NOMO-1 (cell line): Measurements from ENCODE around the gene UTS2B.
"Not testable (repeated sequence)": the region's sequence is repeated elsewhere in the genome, so short reads cannot be mapped to it uniquely, and the experiment has no call there.

Experiments
- DNase-seq, 2 experiments: peaks; one replicate each; lab custom pipeline; 2025; ENCODE audit not compliant: unreplicated experiment in 2 of 2; lab: John Stamatoyannopoulos, UW

The UTS2B gene

DNA sequence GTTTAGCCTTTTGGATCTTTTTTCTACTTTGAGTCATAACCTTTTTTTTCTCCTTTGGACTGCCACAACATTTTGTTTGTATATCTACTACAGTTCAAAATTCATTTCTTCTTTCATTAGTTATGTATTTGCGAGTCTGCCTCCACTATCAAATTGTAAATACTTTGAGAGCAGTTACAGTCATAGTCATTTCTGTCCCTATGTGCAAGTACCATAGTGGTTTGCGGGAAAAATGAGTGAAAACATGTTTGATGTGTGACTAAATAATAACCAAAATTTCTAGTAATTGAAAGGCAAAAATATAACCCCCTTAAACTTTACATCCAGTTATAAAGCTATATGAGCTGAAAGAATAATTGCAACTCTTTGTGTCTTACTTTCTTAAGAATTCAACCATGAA is 46.9 kb downstream of the UTS2B start:
- DNase-seq: no peak

GRCh38 chr3:191282251-191283185 is 47.8 kb downstream of the UTS2B start:
- no peak for DNase-seq

DNA sequence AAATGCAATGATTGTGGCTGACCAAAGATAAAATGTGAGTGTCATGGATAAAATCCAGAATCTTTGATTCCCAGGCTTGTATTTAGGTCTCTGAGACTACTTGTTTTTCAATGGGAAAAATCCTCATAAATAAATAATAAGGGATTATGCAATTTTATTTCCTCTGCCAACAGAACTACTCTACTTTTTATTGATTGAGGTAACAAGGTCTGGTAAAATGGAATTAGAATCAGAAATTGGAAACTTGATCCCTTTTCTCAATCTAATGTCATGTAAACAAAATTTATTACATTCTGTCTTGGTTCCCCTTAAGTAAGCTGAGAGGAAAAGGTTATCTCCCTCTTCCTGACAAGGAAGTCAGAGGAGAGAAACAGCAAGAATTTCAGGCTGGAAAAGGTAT is 49.4 kb downstream of the UTS2B start:
- DNase-seq: no peak

DNA sequence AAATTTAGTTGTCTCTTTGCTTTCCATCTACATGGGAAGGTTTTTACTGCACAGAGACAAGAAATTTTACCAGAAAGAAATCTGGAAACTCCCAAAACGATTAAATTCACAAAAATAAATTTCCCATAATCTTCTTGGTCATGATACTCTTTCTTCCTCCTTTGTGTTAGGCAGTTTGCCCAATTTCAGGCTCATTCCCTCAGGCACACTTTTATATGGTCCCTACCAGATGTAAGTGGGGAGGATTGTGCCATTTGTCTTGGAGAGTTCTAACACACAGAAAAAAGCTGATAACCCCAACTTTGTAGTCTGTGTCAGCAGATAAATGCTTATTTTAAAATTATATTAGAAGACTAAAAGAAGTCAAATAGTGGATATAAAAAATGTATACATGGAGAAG is 50.2 kb downstream of the UTS2B start:
- no peak for DNase-seq

- DNase-seq: no peak
These were observed 54.6 kb downstream of the UTS2B start for GRCh38 chr3:191275751-191276150.

GRCh38 chr3:191275244-191275643 is 55.1 kb downstream of the UTS2B start:
- not testable (repeated sequence) for DNase-seq

DNA sequence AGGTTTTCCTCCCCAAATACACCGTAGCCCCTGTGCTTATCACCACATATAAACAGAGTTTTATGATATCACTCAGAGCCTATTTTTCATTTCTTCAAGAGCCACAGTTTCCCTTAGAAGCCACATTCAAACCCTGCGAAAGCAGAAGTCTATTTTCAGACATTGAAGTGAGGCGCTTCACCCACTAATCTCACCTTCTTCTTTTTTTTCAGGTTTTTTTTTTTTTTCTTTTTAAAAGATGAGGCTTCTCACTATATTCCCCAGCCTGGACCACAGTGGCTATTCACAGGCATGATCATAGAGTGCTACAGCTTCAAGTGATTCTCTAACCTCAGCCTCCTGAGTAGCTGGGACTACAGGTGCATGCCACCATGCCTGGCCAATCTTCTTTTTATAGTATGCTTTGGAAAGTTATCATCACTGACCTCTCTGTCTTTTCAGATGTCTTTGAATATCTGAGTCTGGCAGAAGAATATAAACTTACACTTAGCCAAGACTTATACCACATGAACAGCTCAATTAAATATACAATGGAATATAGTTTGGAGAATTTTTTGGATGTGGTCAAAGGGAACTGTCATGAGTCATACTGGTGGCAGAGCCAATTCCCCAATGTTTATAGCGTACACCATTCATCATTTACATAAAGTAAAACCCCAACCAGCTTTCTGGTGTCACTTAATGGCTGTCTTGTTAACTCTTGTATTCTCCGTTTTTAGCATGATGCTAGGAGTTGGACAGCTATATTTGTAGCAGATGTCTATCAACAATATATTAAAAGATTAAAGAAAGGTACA is 60.8 kb downstream of the UTS2B start:
- DNase-seq: peak; percentile 17 to 49

GRCh38 chr3:191268737-191269136 is 61.6 kb downstream of the UTS2B start:
- DNase-seq: peak in 1 of 2 experiments; percentile 66

GRCh38 chr3:191263850-191264249 is 66.5 kb downstream of the UTS2B start:
- no peak for DNase-seq

GRCh38 chr3:191263365-191263764 is 67.0 kb downstream of the UTS2B start:
- no peak for DNase-seq

DNA sequence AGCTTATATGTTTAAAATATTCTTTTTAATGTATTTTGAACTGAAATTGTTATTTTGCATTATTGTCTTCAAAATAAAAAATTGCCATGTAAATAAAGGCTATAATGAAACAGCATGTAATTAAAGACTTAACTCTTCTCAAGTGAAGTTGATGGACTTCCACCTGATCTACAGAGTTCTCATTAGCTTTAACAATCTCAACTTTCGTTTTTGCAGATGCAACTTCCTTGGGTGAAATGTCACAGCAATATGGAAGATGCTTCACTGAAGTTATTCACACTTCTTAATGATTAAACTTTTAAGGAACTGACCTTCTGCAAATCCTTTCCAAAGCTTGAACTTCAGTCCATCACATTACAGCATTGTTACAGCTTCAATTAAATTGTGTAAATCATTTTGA is 67.7 kb downstream of the UTS2B start:
- DNase-seq: peak in 1 of 2 experiments; percentile 45

DNA sequence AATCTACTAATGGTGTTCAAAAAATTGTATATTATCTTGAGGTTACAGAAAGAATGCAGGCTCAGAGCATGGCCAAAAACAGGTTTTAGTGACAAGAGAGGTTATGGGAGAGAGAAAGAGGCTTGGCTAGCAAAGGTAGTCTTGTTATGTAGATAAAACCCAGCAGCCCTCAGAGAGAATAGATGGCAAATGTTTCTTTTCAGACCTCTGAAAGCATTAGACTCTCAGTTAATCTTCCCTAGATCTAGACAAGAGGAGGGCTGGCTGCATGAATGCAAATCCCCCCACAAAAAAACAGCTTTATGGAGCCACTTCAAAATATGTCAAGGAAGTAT is 69.1 kb downstream of the UTS2B start:
- no peak for DNase-seq

DNA sequence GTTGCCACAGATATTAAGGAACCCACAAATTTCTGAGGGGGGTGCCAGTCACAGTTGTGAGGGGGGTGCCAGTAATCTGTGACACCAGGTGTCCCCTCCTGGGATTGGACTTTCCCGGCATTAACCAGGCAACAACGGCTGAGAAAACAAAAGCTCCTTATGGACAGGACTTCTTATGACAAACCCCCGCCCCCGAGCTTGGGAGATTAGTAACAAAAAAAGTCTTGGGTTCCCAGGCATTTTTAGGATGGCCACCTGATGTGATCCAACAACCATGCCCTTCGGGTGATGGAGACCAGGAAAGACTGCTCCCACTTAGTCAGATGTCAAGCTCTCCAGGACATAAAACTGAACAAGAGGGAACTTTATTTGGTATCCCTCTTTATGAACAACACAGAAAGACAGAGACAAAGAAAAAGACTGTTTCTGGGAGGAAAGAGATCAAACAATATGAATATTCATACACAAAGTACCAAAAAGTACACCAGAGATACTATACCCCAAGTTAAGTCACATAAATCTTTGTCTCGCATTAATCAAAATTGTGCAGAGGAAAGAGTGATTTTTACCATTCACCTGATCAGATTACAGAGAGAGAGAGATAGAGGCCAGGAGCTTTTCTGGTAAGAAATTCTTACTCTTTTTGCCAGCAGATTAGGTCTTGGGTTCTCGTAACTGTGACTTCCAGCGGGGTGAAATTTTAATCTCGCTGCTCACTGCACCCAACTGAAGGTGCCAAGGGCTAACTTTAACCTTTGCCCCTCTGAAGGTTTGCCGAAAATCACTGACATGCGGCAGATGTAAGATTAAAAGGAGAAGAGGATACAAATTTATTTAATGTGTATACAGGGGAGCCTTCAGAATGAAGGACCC is 69.7 kb downstream of the UTS2B start:
- no peak for DNase-seq

GRCh38 chr3:191259486-191259885 is 70.8 kb downstream of the UTS2B start:
- DNase-seq: no peak

DNA sequence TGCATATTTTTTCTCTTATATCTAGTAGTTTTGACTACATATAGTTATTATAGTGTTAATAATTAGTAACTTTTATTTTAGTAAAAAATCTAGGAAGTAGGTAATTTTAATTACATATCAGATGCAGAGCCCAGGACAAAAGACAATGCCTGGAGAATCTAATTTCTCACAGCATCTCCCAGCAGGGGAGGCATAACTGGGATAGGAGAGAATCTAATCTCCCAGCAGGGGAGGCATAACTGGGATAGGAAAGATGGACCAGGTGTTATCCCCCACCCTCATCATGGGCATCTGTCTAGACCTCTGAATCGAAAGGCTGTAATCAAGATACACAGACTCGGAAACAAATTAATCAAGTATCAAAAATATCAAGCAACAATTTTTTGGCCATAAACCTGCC is 73.0 kb downstream of the UTS2B start:
- DNase-seq: no peak

GRCh38 chr3:191256405-191256804 is 73.9 kb downstream of the UTS2B start:
- DNase-seq: no peak

DNA sequence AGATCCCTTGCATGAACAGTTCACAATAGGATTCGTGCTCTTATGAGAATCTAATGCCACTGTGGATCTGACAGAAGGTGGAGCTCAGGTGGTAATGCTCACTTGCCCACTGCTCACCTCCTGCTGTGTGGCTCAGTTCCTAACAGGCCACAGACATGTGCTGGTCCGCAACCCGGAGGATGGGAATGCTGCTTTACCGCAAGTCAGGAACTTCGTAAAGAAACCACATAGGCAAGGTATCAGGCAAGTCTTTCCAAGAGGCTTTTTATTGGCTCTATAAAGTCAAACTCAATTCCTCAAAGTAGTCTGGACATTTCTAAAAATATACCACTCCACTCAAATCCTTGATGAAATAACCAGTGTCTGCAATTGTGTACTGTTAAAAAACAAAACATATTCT is 75.2 kb downstream of the UTS2B start:
- no peak for DNase-seq

GRCh38 chr3:191254098-191254873 is 76.0 kb downstream of the UTS2B start:
- DNase-seq: no peak

DNA sequence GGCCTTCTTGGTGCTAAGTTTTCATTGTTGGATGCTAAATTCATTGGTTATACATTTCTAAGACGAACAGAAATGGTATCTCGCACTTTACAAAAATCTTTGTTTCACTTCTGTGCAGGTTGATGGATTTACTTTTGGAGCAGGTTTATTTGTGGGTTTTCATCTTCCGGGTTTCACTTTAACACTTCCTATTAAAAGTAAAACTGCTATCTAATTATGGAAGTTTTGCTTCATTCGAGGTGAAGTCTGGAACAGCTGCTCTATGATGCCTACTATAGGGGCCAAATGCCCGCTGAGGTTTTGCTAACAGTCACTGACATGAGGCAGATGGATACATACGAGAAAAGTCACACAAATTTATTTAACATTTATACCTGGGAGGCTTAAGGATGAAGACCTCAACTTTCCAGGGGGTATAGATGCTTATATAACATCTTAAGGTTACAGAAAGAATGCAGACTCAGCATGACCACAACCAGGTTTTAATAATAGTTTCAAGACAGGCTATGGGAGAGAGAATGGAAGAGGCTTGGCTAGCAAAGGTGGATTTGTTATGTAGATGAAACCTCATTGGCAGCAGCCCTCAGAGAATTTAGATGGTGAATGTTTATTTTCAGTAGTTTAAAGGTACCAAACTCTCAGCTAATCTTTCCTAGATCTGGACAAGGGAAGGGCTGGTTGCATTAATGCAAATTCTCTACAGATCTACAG is 77.1 kb downstream of the UTS2B start:
- DNase-seq: peak in 1 of 2 experiments; percentile 16

DNA sequence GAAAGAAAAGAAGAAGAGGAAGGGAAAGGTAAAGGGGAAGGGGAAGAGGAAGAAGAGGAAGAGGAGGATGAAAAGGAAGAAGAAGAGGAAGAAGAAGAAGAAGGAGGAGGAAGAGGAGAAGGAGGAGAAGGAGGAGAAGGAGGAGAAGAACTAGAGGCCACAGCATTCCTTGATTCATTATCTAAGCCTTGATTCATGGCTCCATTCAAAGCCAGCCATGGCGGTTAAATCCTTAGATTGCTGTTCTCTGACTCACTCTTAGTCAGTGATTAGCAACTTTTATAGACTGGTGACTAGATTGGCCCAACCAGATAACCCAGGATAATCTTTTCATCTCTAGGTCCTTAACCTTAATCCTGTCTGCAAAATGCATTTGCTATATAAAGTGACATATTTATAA is 83.7 kb downstream of the UTS2B start:
- peak in 1 of 2 experiments; percentile 19 for DNase-seq
